Neural cell (in vitro differentiated cells): ENCODE data around the gene NKAIN2.

Source experiments
- EP300 ChIP-seq: fragments of 450-650 bp; conservative IDR thresholded peaks from 2 replicates; pipeline ENCODE4 v1.6.1; 2014; ENCODE audit warnings: antibody characterized with exemption, mild to moderate bottlenecking, moderate library complexity; ENCODE audit not compliant: poor library complexity, severe bottlenecking
- EZH2 ChIP-seq: fragments of 200-600, 300-800 bp; shearing (Covaris generic), sonication (generic); IDR thresholded peaks from 2 replicates; pipeline ENCODE4 v1.6.1; 2014; ENCODE audit warnings: antibody characterized with exemption, low read length, borderline replicate concordance, mild to moderate bottlenecking; ENCODE audit not compliant: insufficient read depth, poor library complexity, severe bottlenecking
- MXI1 ChIP-seq: fragments of 450-650 bp; conservative IDR thresholded peaks from 2 replicates; pipeline ENCODE4 v1.6.1; 2014; ENCODE audit warnings: antibody characterized with exemption, mild to moderate bottlenecking; ENCODE audit not compliant: poor library complexity, severe bottlenecking
- POLR2AphosphoS5 ChIP-seq: IDR thresholded peaks from 2 replicates; pipeline ENCODE4 v1.6.1; 2012
- RAD21 ChIP-seq: fragments of 450-650 bp; conservative IDR thresholded peaks from 2 replicates; pipeline ENCODE4 v1.6.1; 2014; ENCODE audit warnings: antibody characterized with exemption, mild to moderate bottlenecking, moderate library complexity
- SMC3 ChIP-seq: fragments of 450-650 bp; conservative IDR thresholded peaks from 2 replicates; pipeline ENCODE4 v1.6.1; 2014; ENCODE audit warnings: antibody characterized with exemption, mild to moderate bottlenecking, moderate library complexity; ENCODE audit not compliant: poor library complexity
- TAF1 ChIP-seq: IDR thresholded peaks from 2 replicates; pipeline ENCODE4 v1.6.1; 2012; ENCODE audit warnings: low read depth
- TF ChIP-seq, protein P1 (sequence below): fragments of 450-650 bp; IDR thresholded peaks from 2 replicates; pipeline ENCODE4 v1.5.1; 2014; ENCODE audit warnings: antibody characterized with exemption, mild to moderate bottlenecking, moderate library complexity; ENCODE audit not compliant: poor library complexity, severe bottlenecking
- TF ChIP-seq, protein P2 (sequence below): IDR thresholded peaks from 2 replicates; pipeline ENCODE4 v1.6.1; 2012; ENCODE audit warnings: borderline replicate concordance

DNA sequence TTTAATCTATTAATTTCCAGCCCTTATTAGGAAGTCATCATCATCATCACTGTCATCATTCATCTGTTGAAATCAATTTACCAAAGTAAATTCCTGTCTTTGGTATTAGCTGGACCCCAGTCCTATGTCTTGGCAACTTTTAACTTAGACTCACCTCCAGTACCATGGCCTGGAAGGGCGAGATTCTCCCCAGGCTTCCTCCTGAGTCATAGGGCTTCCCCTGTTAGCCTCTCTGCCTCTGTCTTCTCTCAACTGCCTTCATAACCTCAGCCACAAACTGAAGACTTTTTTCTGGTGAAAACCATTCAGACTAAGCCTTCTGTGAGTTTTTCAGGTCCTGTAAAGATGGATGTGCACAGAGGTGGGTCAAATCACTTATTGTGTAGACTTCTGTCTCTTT lies 95.0 kb downstream of the NKAIN2 start:
- TF ChIP-seq, protein P1, sequence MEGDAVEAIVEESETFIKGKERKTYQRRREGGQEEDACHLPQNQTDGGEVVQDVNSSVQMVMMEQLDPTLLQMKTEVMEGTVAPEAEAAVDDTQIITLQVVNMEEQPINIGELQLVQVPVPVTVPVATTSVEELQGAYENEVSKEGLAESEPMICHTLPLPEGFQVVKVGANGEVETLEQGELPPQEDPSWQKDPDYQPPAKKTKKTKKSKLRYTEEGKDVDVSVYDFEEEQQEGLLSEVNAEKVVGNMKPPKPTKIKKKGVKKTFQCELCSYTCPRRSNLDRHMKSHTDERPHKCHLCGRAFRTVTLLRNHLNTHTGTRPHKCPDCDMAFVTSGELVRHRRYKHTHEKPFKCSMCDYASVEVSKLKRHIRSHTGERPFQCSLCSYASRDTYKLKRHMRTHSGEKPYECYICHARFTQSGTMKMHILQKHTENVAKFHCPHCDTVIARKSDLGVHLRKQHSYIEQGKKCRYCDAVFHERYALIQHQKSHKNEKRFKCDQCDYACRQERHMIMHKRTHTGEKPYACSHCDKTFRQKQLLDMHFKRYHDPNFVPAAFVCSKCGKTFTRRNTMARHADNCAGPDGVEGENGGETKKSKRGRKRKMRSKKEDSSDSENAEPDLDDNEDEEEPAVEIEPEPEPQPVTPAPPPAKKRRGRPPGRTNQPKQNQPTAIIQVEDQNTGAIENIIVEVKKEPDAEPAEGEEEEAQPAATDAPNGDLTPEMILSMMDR = no peak
- no peak for TF ChIP-seq POLR2AphosphoS5
- TF ChIP-seq EZH2 = no peak
- TF ChIP-seq TAF1 = no peak
- TF ChIP-seq EP300 = no peak
- TF ChIP-seq RAD21 = no peak
- TF ChIP-seq SMC3 = no peak
- TF ChIP-seq MXI1 = no peak
- TF ChIP-seq, protein P2, sequence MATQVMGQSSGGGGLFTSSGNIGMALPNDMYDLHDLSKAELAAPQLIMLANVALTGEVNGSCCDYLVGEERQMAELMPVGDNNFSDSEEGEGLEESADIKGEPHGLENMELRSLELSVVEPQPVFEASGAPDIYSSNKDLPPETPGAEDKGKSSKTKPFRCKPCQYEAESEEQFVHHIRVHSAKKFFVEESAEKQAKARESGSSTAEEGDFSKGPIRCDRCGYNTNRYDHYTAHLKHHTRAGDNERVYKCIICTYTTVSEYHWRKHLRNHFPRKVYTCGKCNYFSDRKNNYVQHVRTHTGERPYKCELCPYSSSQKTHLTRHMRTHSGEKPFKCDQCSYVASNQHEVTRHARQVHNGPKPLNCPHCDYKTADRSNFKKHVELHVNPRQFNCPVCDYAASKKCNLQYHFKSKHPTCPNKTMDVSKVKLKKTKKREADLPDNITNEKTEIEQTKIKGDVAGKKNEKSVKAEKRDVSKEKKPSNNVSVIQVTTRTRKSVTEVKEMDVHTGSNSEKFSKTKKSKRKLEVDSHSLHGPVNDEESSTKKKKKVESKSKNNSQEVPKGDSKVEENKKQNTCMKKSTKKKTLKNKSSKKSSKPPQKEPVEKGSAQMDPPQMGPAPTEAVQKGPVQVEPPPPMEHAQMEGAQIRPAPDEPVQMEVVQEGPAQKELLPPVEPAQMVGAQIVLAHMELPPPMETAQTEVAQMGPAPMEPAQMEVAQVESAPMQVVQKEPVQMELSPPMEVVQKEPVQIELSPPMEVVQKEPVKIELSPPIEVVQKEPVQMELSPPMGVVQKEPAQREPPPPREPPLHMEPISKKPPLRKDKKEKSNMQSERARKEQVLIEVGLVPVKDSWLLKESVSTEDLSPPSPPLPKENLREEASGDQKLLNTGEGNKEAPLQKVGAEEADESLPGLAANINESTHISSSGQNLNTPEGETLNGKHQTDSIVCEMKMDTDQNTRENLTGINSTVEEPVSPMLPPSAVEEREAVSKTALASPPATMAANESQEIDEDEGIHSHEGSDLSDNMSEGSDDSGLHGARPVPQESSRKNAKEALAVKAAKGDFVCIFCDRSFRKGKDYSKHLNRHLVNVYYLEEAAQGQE = no peak
